Mesodermal cell (in vitro differentiated cells): ENCODE results near the gene CHRDL2.

Experiments used
- H3K27ac ChIP-seq: 2 replicates; pipeline ENCODE4 v1.7.0; 2013; ENCODE audit warnings: mild to moderate bottlenecking, low read depth, low read length, moderate library complexity; ENCODE audit not compliant: severe bottlenecking
- H3K36me3 ChIP-seq: 2 replicates; pipeline ENCODE4 v1.7.1; 2013; ENCODE audit warnings: mild to moderate bottlenecking, low read length, moderate library complexity; ENCODE audit not compliant: control insufficient read depth, insufficient read depth
- H3K4me1 ChIP-seq: one replicate; pipeline ENCODE4 v1.7.1; 2013; ENCODE audit warnings: mild to moderate bottlenecking, low read length; ENCODE audit not compliant: insufficient read depth, control insufficient read depth, poor library complexity, severe bottlenecking
- H3K4me3 ChIP-seq: 2 replicates; pipeline ENCODE4 v1.7.0; 2013; ENCODE audit warnings: low read length, control low read depth, mild to moderate bottlenecking; ENCODE audit not compliant: insufficient read depth, poor library complexity, severe bottlenecking; ENCODE audit errors: extremely low read depth
- H3K9me3 ChIP-seq: 2 replicates; pipeline ENCODE4 v1.7.1; 2013; ENCODE audit warnings: mild to moderate bottlenecking, low read length, moderate library complexity; ENCODE audit not compliant: control insufficient read depth
- WGBS, 2 experiments: methylation state at CpG; one replicate each; pipeline ENCODE4 v1.1.5; 2013; ENCODE audit warnings: missing lambda C conversion rate in 2 of 2; ENCODE audit not compliant: insufficient coverage in 2 of 2; 5-methylcytosine and 5-hydroxymethylcytosine counted together

The CHRDL2 gene

DNA sequence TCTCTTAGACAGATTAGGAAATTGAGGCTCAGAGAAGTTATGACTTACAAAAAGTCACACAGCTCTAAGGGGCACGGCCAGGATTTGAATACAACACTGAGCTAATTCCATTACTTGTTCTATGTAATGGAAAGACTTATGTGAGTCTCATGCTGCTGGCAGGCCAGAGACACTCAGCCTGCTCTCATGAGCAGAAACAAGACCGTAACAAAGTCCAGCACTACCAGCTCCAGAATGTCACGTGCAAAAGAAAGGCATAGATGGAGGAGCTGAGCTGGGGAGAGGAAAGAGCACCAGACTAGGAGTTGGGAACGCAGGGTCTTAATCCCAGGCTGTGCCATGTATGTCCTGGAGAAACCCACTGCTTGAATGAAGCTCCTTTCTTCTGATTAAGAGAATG, 1.8 kb downstream of the CHRDL2 start:
- no peaks in the 10 kb centered on the region for H3K36me3 ChIP-seq
- 84 to 87% methylated on average over 3 of the region's 4 CpGs for WGBS, 2 experiments
- no peaks in the 10 kb centered on the region for H3K4me1 ChIP-seq
- H3K4me3 ChIP-seq, result no peak overlapping the region
- no peak overlapping the region for H3K27ac ChIP-seq
- H3K9me3 ChIP-seq, result no peaks in the 10 kb centered on the region

DNA sequence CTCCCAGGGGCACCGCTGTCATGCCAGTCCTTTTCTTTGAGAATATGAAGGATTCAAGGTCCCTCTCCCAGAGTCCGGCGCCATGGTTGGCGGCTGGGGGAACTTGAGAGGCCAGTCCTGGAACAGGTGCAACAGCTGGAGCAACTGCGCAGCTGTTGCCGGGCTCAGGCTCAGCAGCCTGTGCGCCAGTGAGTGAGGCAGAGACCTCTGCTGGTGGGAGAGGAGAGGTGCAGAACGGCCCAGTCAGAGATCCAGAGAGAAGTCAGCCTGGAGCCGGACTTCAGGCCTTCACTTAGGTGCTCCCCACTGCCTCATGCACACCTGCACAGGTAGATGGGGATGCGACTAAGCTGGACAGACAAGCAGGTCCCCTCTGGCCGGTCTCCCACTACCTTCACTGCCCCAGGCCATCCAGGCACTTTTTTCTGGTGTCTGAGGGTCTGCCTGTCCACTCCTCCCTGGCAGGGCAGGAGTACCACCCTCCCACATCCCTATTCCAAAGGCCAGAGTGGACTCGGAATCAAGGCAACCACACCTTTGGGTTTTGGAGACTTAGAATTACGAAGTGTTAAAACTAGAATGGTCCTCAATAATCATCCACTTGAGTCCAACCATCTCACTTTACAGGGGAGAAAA, 4.6 kb downstream of the CHRDL2 start:
- H3K4me3 ChIP-seq, result no peak overlapping the region
- H3K36me3 ChIP-seq, result no peaks in the 10 kb centered on the region
- no peaks in the 10 kb centered on the region for H3K4me1 ChIP-seq
- WGBS, 2 experiments, result 4 to 7% methylated on average over 6 to 10 of the region's 13 CpGs
- H3K9me3 ChIP-seq, result no peaks in the 10 kb centered on the region
- H3K27ac ChIP-seq, result no peak overlapping the region

DNA sequence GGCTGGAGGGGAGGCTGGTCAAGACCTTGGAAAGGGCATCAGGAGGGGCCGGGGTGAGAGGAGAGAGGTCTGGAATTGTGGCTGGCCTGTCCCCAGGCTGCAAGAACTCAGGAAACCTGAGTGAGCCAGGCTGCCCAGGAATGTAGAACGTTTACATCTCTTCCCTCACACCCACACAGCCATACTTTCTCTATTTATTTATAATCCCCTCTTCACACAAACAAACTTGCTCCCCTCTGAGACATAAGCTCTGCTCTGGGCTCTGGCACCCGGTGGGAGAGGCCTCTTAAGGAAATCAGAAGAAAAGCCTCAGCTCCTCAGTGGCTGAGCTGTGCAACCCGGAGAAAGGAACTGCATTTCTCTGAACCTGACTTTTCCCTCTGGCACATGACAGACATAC, 5.5 kb downstream of the CHRDL2 start:
- Histone ChIP-seq H3K27ac (no peak overlapping the region), H3K4me3 (no peak overlapping the region), H3K4me1 (peaks cover 6% of the 10 kb centered on the region), H3K36me3 (no peaks in the 10 kb centered on the region), H3K9me3 (no peaks in the 10 kb centered on the region)
- WGBS, 2 experiments, result 47 to 55% methylated on average over 2 of the region's 4 CpGs

DNA sequence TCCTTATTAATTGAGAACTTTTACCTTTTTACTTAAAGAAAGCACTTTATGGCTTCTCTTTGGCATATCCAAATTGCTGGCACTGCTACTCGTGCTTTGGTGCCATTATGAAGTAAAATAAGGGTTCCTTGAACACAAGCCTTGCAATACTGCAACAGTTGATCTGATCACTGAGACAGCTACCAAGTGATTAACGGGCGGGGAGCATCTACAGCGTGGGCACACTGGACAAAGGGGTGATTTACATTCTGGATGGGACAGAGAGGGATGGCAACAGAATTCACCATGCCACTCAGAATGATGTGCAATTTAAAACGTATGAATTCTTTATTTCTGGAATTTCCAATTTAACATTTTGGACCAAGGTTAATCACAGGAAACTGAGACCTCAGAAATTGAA, 7.7 kb downstream of the CHRDL2 start:
- Histone ChIP-seq H3K9me3 (no peaks in the 10 kb centered on the region), H3K27ac (no peak overlapping the region), H3K36me3 (no peaks in the 10 kb centered on the region), H3K4me1 (peaks cover 11% of the 10 kb centered on the region), H3K4me3 (no peak overlapping the region)
- WGBS, 2 experiments, result 85 to 90% methylated on average over 3 to 4 of the region's 5 CpGs

DNA sequence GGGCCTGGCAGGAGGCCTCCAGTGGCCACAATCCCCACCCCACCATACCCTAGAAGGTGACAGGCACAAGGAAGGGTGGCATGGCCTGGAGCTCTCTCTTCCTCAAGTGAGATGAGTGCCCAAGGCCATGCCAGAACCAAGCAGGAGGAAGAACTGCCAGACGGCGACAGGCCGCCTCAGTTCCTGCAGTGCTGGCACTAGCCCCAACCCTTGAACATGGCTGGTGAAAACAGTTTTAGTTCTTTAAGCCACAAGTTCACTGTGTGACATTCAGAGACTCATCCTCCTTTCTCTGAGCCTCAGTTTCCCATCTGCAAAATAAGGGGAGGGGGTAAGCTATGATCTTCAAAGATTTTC, 9.8 kb downstream of the CHRDL2 start:
- Histone ChIP-seq H3K27ac (no peak overlapping the region), H3K4me1 (peaks cover 11% of the 10 kb centered on the region), H3K36me3 (no peaks in the 10 kb centered on the region), H3K4me3 (no peak overlapping the region), H3K9me3 (no peaks in the 10 kb centered on the region)
- 88 to 91% methylated on average over 3 of the region's 3 CpGs for WGBS, 2 experiments

DNA sequence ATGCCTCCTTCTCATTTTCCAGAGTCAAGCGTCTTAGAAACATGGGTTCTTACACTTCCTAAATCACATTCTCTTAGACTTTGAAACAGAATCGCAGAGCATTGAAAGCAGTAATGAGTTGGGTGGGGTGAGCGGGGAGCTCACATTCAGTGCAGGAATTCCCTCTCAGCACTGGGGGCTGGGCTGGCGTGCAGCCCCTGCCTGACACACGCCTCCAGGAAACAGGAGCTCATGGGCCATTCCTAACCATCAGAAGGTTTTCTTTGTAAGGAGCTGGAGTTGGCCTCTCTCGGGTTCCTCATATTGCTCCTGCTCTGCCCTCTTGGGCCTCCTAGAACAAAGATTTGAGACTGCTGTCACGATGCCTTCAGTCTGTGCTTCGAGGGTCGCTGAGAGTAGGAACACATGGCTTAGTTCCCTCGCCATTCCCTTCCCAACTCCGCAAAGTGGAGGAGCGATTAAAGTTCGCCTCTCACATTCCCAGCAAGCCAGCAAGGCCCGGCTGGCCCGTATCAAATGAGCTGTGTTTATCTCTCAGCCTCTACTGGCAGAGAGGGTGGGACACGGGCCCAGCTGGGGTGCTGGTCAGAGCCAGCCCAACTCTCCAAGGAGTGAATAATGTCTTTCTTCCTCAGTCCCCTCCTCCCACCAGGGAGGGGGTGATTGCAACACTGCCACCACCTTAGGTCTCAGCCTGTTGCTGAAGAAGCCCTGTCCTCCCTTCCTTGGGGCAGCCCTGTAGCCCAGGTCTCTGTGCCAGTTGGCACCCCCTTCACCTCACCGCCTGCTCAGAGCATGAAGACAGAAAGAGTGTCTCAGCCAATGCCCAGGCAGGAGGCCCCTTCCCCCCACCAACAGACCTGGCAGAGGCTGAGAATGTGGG, 10.4 kb downstream of the CHRDL2 start:
- H3K4me1 ChIP-seq, result peaks cover 11% of the 10 kb centered on the region
- H3K27ac ChIP-seq, result peak overlapping the region; percentile 29
- no peak overlapping the region for H3K4me3 ChIP-seq
- 60 to 69% methylated on average over 13 to 14 of the region's 17 CpGs for WGBS, 2 experiments
- H3K9me3 ChIP-seq, result no peaks in the 10 kb centered on the region
- no peaks in the 10 kb centered on the region for H3K36me3 ChIP-seq

DNA sequence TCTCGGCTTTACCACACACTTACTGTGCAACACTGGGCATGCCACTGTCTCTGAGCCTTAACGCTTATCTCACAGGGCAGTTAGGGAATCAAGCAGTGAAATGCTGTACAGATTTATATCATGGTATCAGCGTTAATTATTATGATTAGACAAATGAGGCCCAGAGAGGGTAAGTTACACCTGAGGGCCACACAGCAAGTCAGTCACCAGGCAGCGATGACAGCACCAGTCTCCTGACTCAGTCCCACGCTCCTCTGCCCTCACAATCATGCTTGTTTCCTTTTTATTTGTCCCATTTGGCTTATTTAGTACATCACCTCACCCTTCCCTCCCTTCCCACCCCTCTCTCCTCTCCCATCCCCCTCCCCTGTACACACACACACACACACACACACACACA, 12.2 kb downstream of the CHRDL2 start:
- 94 to 95% methylated on average over 2 to 5 of the region's 5 CpGs for WGBS, 2 experiments
- no peaks in the 10 kb centered on the region for H3K36me3 ChIP-seq
- peaks cover 11% of the 10 kb centered on the region for H3K4me1 ChIP-seq
- H3K9me3 ChIP-seq, result no peaks in the 10 kb centered on the region
- no peak overlapping the region for H3K4me3 ChIP-seq
- H3K27ac ChIP-seq, result no peak overlapping the region

DNA sequence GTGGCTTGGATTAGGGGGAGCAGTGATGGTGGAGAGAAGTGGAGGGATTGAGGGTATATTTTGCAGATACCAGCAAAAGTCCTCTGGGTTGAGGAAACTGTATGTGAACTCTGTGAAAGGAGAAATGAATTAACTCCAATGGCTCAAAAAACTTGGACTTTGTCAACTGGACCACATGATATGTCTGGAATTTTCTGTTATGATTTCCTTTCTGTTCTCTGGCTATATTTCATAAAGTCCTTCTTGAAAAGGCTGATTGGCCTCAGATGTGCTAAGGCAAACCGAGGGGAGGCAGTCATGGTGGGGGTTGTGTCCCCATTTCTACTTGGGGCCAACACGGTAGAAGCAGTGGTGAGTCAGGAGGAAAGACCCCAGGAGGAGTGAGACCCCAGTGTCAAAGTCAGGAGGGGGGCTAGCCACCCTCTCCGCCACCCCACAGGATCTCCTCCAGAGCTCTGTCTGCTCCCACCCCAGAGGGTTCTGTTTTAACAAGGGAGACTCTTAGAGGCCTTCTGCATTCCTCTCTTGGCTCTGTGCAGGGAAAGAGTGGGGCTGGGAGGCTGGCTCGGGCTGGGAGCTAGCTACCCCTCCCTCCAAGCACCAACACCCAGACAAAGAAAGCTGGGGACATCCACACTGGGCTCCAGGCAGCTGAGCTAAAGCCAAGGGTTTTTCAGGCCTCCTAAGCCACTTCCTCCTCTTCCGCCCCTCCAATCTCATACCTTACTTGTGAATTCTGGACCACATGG, 13.8 kb downstream of the CHRDL2 start:
- Histone ChIP-seq H3K27ac (no peak overlapping the region), H3K36me3 (no peaks in the 10 kb centered on the region), H3K4me3 (no peak overlapping the region), H3K9me3 (no peaks in the 10 kb centered on the region), H3K4me1 (peaks cover 11% of the 10 kb centered on the region)
- WGBS, 2 experiments, result 83 to 84% methylated on average over 2 to 3 of the region's 5 CpGs

DNA sequence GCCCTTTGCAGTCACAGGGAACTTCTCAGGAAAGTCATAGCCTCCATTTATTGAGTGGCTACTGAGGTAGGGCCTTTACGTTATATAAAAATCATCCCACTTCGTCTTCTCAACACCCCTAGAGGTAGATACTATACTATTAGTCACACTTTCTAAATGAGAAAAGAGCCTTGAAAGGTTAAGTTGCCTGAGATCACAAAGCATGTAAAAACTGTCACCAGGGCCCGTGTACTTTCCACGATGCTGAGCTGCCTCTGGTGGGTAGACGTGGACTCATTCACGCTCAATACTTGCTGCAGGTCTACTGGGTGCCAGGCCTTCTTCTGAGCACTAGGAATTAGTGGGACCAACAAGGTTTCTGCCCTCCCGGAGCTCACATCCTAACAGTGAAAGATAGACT, 16.3 kb downstream of the CHRDL2 start:
- Histone ChIP-seq H3K4me3 (no peak overlapping the region), H3K27ac (no peak overlapping the region), H3K36me3 (no peaks in the 10 kb centered on the region), H3K4me1 (peaks cover 7% of the 10 kb centered on the region), H3K9me3 (no peaks in the 10 kb centered on the region)
- WGBS, 2 experiments, result 88% methylated on average over 4 to 5 of the region's 7 CpGs

DNA sequence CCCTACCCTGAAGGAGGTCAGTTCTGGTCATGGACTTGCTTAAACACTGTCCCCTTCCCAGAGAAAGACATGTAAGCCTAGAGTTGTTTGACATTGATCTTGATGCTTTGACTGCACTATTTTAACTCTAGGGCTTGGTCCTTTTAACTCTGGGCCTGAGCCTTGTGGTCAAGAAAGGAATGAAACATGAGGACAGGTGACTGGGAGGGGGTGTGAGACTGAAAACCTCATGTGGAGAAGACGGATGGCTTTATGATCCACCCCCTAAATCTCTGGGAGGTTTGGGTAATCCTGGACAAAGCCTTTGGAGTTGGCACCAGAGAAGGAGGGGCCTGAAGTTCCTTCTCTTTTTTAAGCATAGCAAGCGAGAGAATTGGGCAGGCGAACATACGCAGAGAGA, 17.5 kb downstream of the CHRDL2 start:
- Histone ChIP-seq H3K4me3 (no peak overlapping the region), H3K27ac (no peak overlapping the region), H3K4me1 (peaks cover 12% of the 10 kb centered on the region), H3K9me3 (no peaks in the 10 kb centered on the region), H3K36me3 (no peaks in the 10 kb centered on the region)
- WGBS, 2 experiments, result 72% methylated on average over 4 of the region's 4 CpGs
